ENCODE measurements around the gene ARPC1B. TPM values are rescaled to one million over a fixed set of nuclear protein-coding genes. Genes with fewer than 3 reads are reported as not detected.

The ARPC1B gene
- total and polyA plus RNA-seq, 9 of the 15 experiments (the other 6 are each of a cell fraction or from before 2014, with no cell fraction given): 6.7 to 357 (median 211) TPM

DNA sequence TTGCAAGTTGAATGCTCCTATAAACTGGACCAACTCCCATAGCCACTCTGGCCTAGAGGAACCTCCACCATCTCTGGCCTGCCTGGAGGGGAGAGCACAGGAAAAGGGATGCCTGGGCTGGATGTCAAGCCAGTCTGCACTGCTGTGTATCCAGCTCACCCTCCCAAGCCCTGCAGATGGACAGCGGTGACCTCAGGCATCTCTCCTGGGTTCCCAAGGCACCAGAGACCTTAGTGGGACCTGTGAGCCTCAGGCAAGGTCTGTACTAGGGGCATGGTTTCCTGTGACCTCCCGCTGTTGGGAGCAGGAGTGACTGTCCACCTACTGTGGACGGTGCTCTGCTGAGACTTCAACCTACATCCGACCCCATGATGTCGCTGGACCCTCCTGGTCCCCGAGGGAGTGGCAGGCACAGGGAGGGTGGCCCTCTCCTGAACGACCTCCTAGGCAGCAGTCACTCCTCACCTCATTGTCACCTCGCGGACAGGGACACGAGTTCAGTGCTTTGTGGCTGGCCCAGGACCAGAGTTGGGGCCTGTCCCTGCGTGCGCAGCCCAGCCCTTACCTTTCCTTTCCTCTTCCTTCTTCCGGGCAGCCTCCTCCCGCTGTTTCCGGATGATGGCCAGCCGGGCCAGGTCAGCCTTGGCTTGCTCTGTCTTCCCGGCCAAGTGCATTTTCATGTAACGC lies 22.9 kb downstream of the ARPC1B start (continued):
- no peak for TF ChIP-seq ATF6 (CRISPR knock-in tag; IDR thresholded peaks at IDR 0.05)
- peak; percentile 43 for TF ChIP-seq RBM22 (IDR thresholded peaks at IDR 0.05; ENCODE audit: low read depth, low read length, poor library complexity, severe bottlenecking)
- no peak for TF ChIP-seq ZBTB9 (CRISPR knock-in tag; IDR thresholded peaks at IDR 0.05)
- TF ChIP-seq POLR2A (conservative IDR thresholded peaks at IDR 0.05): peak; percentile 71
- TF ChIP-seq ZBED1 (IDR thresholded peaks at IDR 0.05): 0 out of 2 replicates have a peak, but pooled peaks have one; percentile 11

GRCh38 chr7:99398891-99399445 lies 24.4 kb downstream of the ARPC1B start:
- in situ Hi-C loops (cut with MboI) (no loop called here), intact Hi-C loops (cut with micrococcal nuclease) (no loop called here)
- H3K4me3 ChIP-seq: no peak overlapping the region
- H3K79me2 ChIP-seq (ENCODE audit: control insufficient read depth, insufficient read depth, low read length): peaks cover 4% of the 10 kb centered on the region
- H3K9me3 ChIP-seq (replicated peaks; ENCODE audit: control insufficient read depth, insufficient read depth, low read depth, low read length): no peaks in the 10 kb centered on the region
- ATAC-seq (no peak), FAIRE-seq (no peak), DNase-seq (ENCODE audit: extremely low read depth in 1 of 4, low spot score in 3 of 4) (no peak)
- peaks cover 94% of the 10 kb centered on the region for H3K36me3 ChIP-seq (ENCODE audit: control insufficient read depth, insufficient read depth, low read length)
- H3K9ac ChIP-seq (ENCODE audit: insufficient read depth in 1 of 2, low read depth in 2 of 2, low read length in 2 of 2): no peak overlapping the region; a peak in 1 of 4 replicates
- BruUV-seq (replicated peaks): no TSS peak
- peaks cover 0 to 10% of the 10 kb centered on the region in 2 experiments; a peak in 2 of 5 replicates for H3K4me1 ChIP-seq (replicated peaks in 1 of 2; ENCODE audit: control insufficient read depth in 2 of 2, insufficient read depth in 2 of 2, low read length in 2 of 2)
- H2AFZ ChIP-seq (ENCODE audit: low read depth, low read length): no peak overlapping the region
- no peaks in the 10 kb centered on the region for H3K27me3 ChIP-seq (ENCODE audit: control insufficient read depth in 2 of 2, insufficient read depth in 2 of 2, low read length in 2 of 2)
- ChIA-PET CTCF (ENCODE audit: low intra/inter-chr PET ratio) (no interaction called here), POLR2A (interaction anchor here (0.5 to 4.0 kb wide), 8 partner anchors 10 to 410 kb away, joined by 3 to 50 read pairs (median 3); partner anchors contain the start of genes BUD31 and PDAP1)
- no peak overlapping the region for H3K27ac ChIP-seq (ENCODE audit: extremely low read depth, low read depth, low read length)
- H3K9me1 ChIP-seq (ENCODE audit: control insufficient read depth, insufficient read depth, low read length): no peaks in the 10 kb centered on the region
- peaks cover 28% of the 10 kb centered on the region; the same call in 1 of the 2 replicates for H4K20me1 ChIP-seq (replicated peaks; ENCODE audit: control insufficient read depth, insufficient read depth, low read length)
- 83% methylated on average over 5 of the region's 5 CpGs for WGBS (ENCODE audit: insufficient coverage, low coverage, missing lambda C conversion rate)
- no peak overlapping the region for H3K4me2 ChIP-seq (ENCODE audit: insufficient read depth, low read length)
- TF ChIP-seq BACH1 (tag; IDR thresholded peaks at IDR 0.05): no peak
- no peak for TF ChIP-seq MAFK (IDR thresholded peaks at IDR 0.05; ENCODE audit: low read length)
- TF ChIP-seq POLR2B (IDR thresholded peaks at IDR 0.05; ENCODE audit: low read depth, partially characterized antibody): no peak
- TF ChIP-seq PHB2 (IDR thresholded peaks at IDR 0.05; ENCODE audit: low read depth): no peak
- TF ChIP-seq POLR2AphosphoS2 (IDR thresholded peaks at IDR 0.05; ENCODE audit: low read length): peak; percentile 17; the same call in 1 of the 2 replicates
- TF ChIP-seq EZH2 (IDR thresholded peaks at IDR 0.05; ENCODE audit: borderline replicate concordance, low read depth, low read length): no peak
- TF ChIP-seq, protein P1, sequence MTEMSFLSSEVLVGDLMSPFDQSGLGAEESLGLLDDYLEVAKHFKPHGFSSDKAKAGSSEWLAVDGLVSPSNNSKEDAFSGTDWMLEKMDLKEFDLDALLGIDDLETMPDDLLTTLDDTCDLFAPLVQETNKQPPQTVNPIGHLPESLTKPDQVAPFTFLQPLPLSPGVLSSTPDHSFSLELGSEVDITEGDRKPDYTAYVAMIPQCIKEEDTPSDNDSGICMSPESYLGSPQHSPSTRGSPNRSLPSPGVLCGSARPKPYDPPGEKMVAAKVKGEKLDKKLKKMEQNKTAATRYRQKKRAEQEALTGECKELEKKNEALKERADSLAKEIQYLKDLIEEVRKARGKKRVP (CRISPR knock-in tag; IDR thresholded peaks at IDR 0.05): no peak
- no peak for TF ChIP-seq CHAMP1 (IDR thresholded peaks at IDR 0.05)

Data from K562 (cell line).